Measurements from ENCODE around the gene SHCBP1L.

SHCBP1L gene

GRCh38 chr1:182857212-182857611 lies 95.8 kb downstream of the SHCBP1L start:
- Histone ChIP-seq H3K4me3 (ENCODE audit: low read depth, low read length, poor library complexity, severe bottlenecking) (no peak overlapping the region), H3K79me2 (ENCODE audit: insufficient read depth, low read length) (no peaks in the 10 kb centered on the region), H3K4me2 (ENCODE audit: low read length) (no peak overlapping the region), H3K9me2 (ENCODE audit: low read depth, low read length) (no peaks in the 10 kb centered on the region), H3K27me3 (ENCODE audit: insufficient read depth, low read length) (no peaks in the 10 kb centered on the region), H3K27ac (ENCODE audit: low read depth, low read length, poor library complexity, severe bottlenecking) (no peak overlapping the region), H4K20me1 (ENCODE audit: insufficient read depth, low read length) (no peaks in the 10 kb centered on the region), H2AFZ (ENCODE audit: low read length) (no peak overlapping the region), H3K36me3 (ENCODE audit: insufficient read depth, low read length) (peaks cover 99% of the 10 kb centered on the region), H3F3A (ENCODE audit: insufficient read depth, low read length) (no peaks in the 10 kb centered on the region), H3K9ac (ENCODE audit: low read length) (no peak overlapping the region), H3K4me1 (ENCODE audit: insufficient read depth, low read length, severe bottlenecking) (no peaks in the 10 kb centered on the region), H3K9me3 (ENCODE audit: low read length) (no peaks in the 10 kb centered on the region)
- TF ChIP-seq CTCF (IDR thresholded peaks at IDR 0.05; ENCODE audit: low read length) = no peak
- TF ChIP-seq EZH2 (IDR thresholded peaks at IDR 0.05; ENCODE audit: borderline replicate concordance, low read length) = no peak

- H3K79me2 ChIP-seq (ENCODE audit: insufficient read depth, low read length) = peaks cover 5% of the 10 kb centered on the region
These were observed 97.1 kb downstream of the SHCBP1L start for GRCh38 chr1:182855911-182856310.

GRCh38 chr1:182851825-182852224 lies 101.1 kb downstream of the SHCBP1L start:
- no peaks in the 10 kb centered on the region for H3K9me2 ChIP-seq (ENCODE audit: low read depth, low read length)
- TF ChIP-seq EZH2 (IDR thresholded peaks at IDR 0.05; ENCODE audit: borderline replicate concordance, low read length) = no peak
- no peak for TF ChIP-seq CTCF (IDR thresholded peaks at IDR 0.05; ENCODE audit: low read length)
- no peaks in the 10 kb centered on the region for H3K4me1 ChIP-seq (ENCODE audit: insufficient read depth, low read length, severe bottlenecking)
- no peak overlapping the region for H2AFZ ChIP-seq (ENCODE audit: low read length)
- H3K27ac ChIP-seq (ENCODE audit: low read depth, low read length, poor library complexity, severe bottlenecking) = no peak overlapping the region
- H3K9me3 ChIP-seq (ENCODE audit: low read length) = no peaks in the 10 kb centered on the region
- no peaks in the 10 kb centered on the region for H3K27me3 ChIP-seq (ENCODE audit: insufficient read depth, low read length)
- peaks cover 99% of the 10 kb centered on the region for H3K36me3 ChIP-seq (ENCODE audit: insufficient read depth, low read length)
- H3K9ac ChIP-seq (ENCODE audit: low read length) = no peak overlapping the region
- no peaks in the 10 kb centered on the region for H3F3A ChIP-seq (ENCODE audit: insufficient read depth, low read length)
- H3K4me3 ChIP-seq (ENCODE audit: low read depth, low read length, poor library complexity, severe bottlenecking) = no peak overlapping the region
- H3K4me2 ChIP-seq (ENCODE audit: low read length) = no peak overlapping the region
- peaks cover 46% of the 10 kb centered on the region for H3K79me2 ChIP-seq (ENCODE audit: insufficient read depth, low read length)
- H4K20me1 ChIP-seq (ENCODE audit: insufficient read depth, low read length) = peaks cover 9% of the 10 kb centered on the region; the same call in 1 of the 2 replicates

More at GRCh38 chr1:182855911-182856310, 97.1 kb downstream of the SHCBP1L start:
- TF ChIP-seq EZH2 (IDR thresholded peaks at IDR 0.05; ENCODE audit: borderline replicate concordance, low read length) = no peak
- no peak for TF ChIP-seq CTCF (IDR thresholded peaks at IDR 0.05; ENCODE audit: low read length)
- H3K9ac ChIP-seq (ENCODE audit: low read length) = no peak overlapping the region
- no peak overlapping the region for H3K4me2 ChIP-seq (ENCODE audit: low read length)
- H3K4me1 ChIP-seq (ENCODE audit: insufficient read depth, low read length, severe bottlenecking) = no peaks in the 10 kb centered on the region
- no peak overlapping the region for H3K27ac ChIP-seq (ENCODE audit: low read depth, low read length, poor library complexity, severe bottlenecking)
- H3K36me3 ChIP-seq (ENCODE audit: insufficient read depth, low read length) = peaks cover 100% of the 10 kb centered on the region
- no peak overlapping the region for H2AFZ ChIP-seq (ENCODE audit: low read length)
- no peak overlapping the region for H3K4me3 ChIP-seq (ENCODE audit: low read depth, low read length, poor library complexity, severe bottlenecking)
- no peaks in the 10 kb centered on the region for H4K20me1 ChIP-seq (ENCODE audit: insufficient read depth, low read length)
- H3K9me3 ChIP-seq (ENCODE audit: low read length) = no peaks in the 10 kb centered on the region
- H3K27me3 ChIP-seq (ENCODE audit: insufficient read depth, low read length) = no peaks in the 10 kb centered on the region
- no peaks in the 10 kb centered on the region for H3K9me2 ChIP-seq (ENCODE audit: low read depth, low read length)
- no peaks in the 10 kb centered on the region for H3F3A ChIP-seq (ENCODE audit: insufficient read depth, low read length)

Measured in OCI-LY1 (cell line).